Esophagus muscularis mucosa (tissue), 3 donors: ENCODE measurements around the gene NUP93.

Experiments
- POLR2AphosphoS5 ChIP-seq, 2 donors: sonication (generic); formaldehyde crosslinking; IDR thresholded peaks; one replicate each; pipeline ENCODE4 v1.6.1; 2017; ENCODE audit warnings: antibody characterized with exemption in 2 of 2
- TF ChIP-seq, protein P1 (sequence below), 3 experiments: fragments of 200-600 bp in 2 of 3; fragments of 450-650 bp in 1 of 3; sonication (generic) in 2 of 3; IDR thresholded peaks; one replicate each; pipeline ENCODE4 v1.5.1; 2017 to 2019; ENCODE audit warnings: antibody characterized with exemption in 3 of 3, mild to moderate bottlenecking in 2 of 3, moderate library complexity in 1 of 3

DNA sequence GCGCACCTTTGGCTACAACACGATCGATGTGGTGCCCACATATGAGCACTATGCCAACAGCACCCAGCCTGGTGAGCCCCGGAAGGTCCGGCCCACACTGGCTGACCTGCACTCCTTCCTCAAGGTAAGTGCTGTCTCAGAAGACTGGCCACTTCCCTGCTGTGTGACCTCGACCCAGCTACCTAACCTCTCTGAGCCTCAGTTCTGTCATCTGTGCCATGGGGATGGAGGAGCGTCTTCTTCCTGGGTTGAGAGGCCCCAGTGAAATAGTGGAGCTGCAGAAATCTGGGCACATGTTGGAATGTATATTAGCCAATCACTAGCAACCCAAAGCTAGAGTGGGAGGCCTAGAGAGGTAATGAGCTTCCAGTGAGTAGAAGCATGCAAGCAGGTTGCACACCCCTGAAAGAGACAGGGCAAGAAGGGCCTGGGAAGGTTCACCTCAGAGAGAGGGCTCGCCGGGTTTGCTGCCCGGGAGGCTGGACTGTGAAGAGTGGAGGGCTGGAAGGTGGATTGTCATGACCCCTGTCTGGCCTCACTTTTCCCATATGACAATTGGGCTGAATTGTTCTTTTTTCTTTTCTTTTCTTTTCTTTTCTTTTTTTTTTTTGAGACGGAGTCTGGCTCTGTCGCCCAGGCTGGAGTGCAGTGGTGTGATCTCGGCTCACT lies 135.6 kb downstream of the NUP93 start:
- TF ChIP-seq, protein P1, sequence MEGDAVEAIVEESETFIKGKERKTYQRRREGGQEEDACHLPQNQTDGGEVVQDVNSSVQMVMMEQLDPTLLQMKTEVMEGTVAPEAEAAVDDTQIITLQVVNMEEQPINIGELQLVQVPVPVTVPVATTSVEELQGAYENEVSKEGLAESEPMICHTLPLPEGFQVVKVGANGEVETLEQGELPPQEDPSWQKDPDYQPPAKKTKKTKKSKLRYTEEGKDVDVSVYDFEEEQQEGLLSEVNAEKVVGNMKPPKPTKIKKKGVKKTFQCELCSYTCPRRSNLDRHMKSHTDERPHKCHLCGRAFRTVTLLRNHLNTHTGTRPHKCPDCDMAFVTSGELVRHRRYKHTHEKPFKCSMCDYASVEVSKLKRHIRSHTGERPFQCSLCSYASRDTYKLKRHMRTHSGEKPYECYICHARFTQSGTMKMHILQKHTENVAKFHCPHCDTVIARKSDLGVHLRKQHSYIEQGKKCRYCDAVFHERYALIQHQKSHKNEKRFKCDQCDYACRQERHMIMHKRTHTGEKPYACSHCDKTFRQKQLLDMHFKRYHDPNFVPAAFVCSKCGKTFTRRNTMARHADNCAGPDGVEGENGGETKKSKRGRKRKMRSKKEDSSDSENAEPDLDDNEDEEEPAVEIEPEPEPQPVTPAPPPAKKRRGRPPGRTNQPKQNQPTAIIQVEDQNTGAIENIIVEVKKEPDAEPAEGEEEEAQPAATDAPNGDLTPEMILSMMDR (IDR thresholded peaks at IDR 0.05): no peak
- no peak for TF ChIP-seq POLR2AphosphoS5 (IDR thresholded peaks at IDR 0.05)
